Measurements from ENCODE around the gene BLM. TPM values are rescaled to one million over a fixed set of nuclear protein-coding genes. Genes with fewer than 3 reads are reported as not detected.

Gene BLM
- total and polyA plus RNA-seq, 2 of the 8 experiments (the other 6 are each of a cell fraction or from before 2014, with no cell fraction given), result 15.2 to 46.7 TPM

- Histone ChIP-seq H3K4me2 (ENCODE audit: insufficient read depth in 1 of 2, low read depth in 2 of 2, low read length in 2 of 2) (peak overlapping the region; percentile 51 to 58), H3K14ac (ENCODE audit: insufficient read length) (no peak overlapping the region), H4K20me1 (replicated peaks in 1 of 2; ENCODE audit: control insufficient read depth in 1 of 2, insufficient read depth in 2 of 2, low read length in 2 of 2) (no peaks in the 10 kb centered on the region), H2BK15ac (ENCODE audit: low read length) (peak overlapping the region; percentile 61; the same call in 1 of the 2 replicates), H4K8ac (ENCODE audit: extremely low read depth, insufficient read depth, low read length) (peak overlapping the region; percentile 75), H4K5ac (ENCODE audit: insufficient read length, low read depth, low read length) (no peak overlapping the region), H3K9ac (replicated peaks in 1 of 4; ENCODE audit: extremely low read depth in 1 of 4, low read depth in 3 of 4, low read length in 3 of 4) (no peak overlapping the region; a peak in 2 of 7 replicates), H3K79me1 (ENCODE audit: low read depth, low read length) (no peaks in the 10 kb centered on the region), H3K23ac (ENCODE audit: insufficient read length) (no peak overlapping the region), H3K4me1 (replicated peaks in 1 of 4; ENCODE audit: control insufficient read depth in 3 of 4, insufficient read depth in 4 of 4, low read length in 3 of 4) (peaks cover 6 to 21% (median 18%) of the 10 kb centered on the region in 4 experiments), H3K27me3 (replicated peaks in 1 of 4; ENCODE audit: control insufficient read depth in 3 of 4, extremely low read depth in 1 of 4, insufficient read depth in 3 of 4, low read length in 3 of 4) (no peaks in the 10 kb centered on the region), H3K4me3 (ENCODE audit: extremely low read depth in 1 of 4, insufficient read depth in 2 of 4, low read depth in 3 of 4, low read length in 4 of 4) (0 out of 8 replicates have a peak overlapping the region, but pooled peaks of 1 of the 4 experiments have one; percentile 2), H2BK5ac (ENCODE audit: low read depth, low read length) (peak overlapping the region; percentile 86; the same call in 1 of the 2 replicates), H3K56ac (replicated peaks; ENCODE audit: insufficient read length, low read depth, low read length) (no peak overlapping the region), H3K18ac (ENCODE audit: extremely low read depth, low read length) (peak overlapping the region; percentile 91), H3K9me3 (ENCODE audit: insufficient read depth in 2 of 2, low read depth in 1 of 2, low read length in 1 of 2) (no peaks in the 10 kb centered on the region), H3K79me2 (ENCODE audit: control insufficient read depth in 1 of 2, insufficient read depth in 2 of 2, low read length in 2 of 2) (no peaks in the 10 kb centered on the region), H3K4ac (replicated peaks; ENCODE audit: insufficient read length, low read depth, low read length) (peak overlapping the region; percentile 92), H3K27ac (ENCODE audit: low read depth, low read length) (0 out of 2 replicates have a peak overlapping the region, but pooled peaks have one; percentile 23), H2BK120ac (replicated peaks; ENCODE audit: low read depth, low read length) (peak overlapping the region; percentile 94), H3K23me2 (ENCODE audit: low read depth, low read length) (no peaks in the 10 kb centered on the region), H2AK5ac (ENCODE audit: low read depth, low read length) (peak overlapping the region; percentile 29; the same call in 1 of the 2 replicates), H3K36me3 (ENCODE audit: control insufficient read depth in 2 of 4, insufficient read depth in 4 of 4, low read length in 3 of 4) (no peaks in the 10 kb centered on the region), H2BK20ac (ENCODE audit: low read length) (peak overlapping the region; percentile 97), H2AFZ (ENCODE audit: low read length) (no peak overlapping the region), H2BK12ac (ENCODE audit: low read depth, low read length) (peak overlapping the region; percentile 84; the same call in 1 of the 2 replicates), H4K91ac (replicated peaks; ENCODE audit: insufficient read length, low read length) (peak overlapping the region; percentile 93)
- FAIRE-seq (no peak), DNase-seq (ENCODE audit: low read depth in 1 of 2, low spot score in 2 of 2) (no peak)
- 91% methylated on average over 18 of the region's 18 CpGs; no CpG with 5 or more reads in 1 of the 2 experiments for WGBS, 2 experiments (ENCODE audit: extremely low coverage in 1 of 2, insufficient coverage in 1 of 2, insufficient read length in 1 of 2, insufficient replicate concordance in 2 of 2, low coverage in 1 of 2, low lambda C conversion rate in 2 of 2, missing lambda C conversion rate in 1 of 2)
- ChIA-PET CTCF (ENCODE audit: partially characterized antibody) (interaction anchor here (0.6 to 3.2 kb wide), 11 partner anchors 12 to 192 kb away, joined by 3 to 15 read pairs (median 5); partner anchors contain the start of genes FURIN and HDDC3), POLR2A (ENCODE audit: partially characterized antibody) (interaction anchor here (1.1 to 1.8 kb wide), 8 partner anchors 9 to 114 kb away, joined by 3 to 12 read pairs (median 4); partner anchors contain the start of genes FURIN and RCCD1)
- no peak for TF ChIP-seq E2F6 (IDR thresholded peaks at IDR 0.05)
- no peak for TF ChIP-seq RAD21 (IDR thresholded peaks at IDR 0.05 in 1 of 2, conservative IDR thresholded peaks at IDR 0.05 in 1 of 2; ENCODE audit: low read depth in 2 of 2, low read length in 2 of 2)
- no peak for TF ChIP-seq SIRT6 (IDR thresholded peaks at IDR 0.05; ENCODE audit: low read length)
- no peak for TF ChIP-seq USF2 (IDR thresholded peaks at IDR 0.05; ENCODE audit: low read length)
- no peak for TF ChIP-seq JUN (IDR thresholded peaks at IDR 0.05; ENCODE audit: low read depth, low read length)
- TF ChIP-seq BRCA1 (IDR thresholded peaks at IDR 0.05; ENCODE audit: low read depth, low read length), result no peak
- no peak for TF ChIP-seq NANOG (IDR thresholded peaks at IDR 0.05; ENCODE audit: insufficient read depth, low read depth, low read length, poor library complexity, severe bottlenecking)
- no peak for TF ChIP-seq EP300 (IDR thresholded peaks at IDR 0.05; ENCODE audit: borderline replicate concordance in 1 of 2, low read depth in 2 of 2, low read length in 2 of 2)
- no peak for TF ChIP-seq SIX5 (IDR thresholded peaks at IDR 0.05; ENCODE audit: low read depth, low read length)
These were observed 123.2 kb downstream of the BLM start for GRCh38 chr15:90840157-90840855.

Data from H1 (cell line).